ENCODE measurements around the gene CMTR1.

Gene CMTR1

DNA sequence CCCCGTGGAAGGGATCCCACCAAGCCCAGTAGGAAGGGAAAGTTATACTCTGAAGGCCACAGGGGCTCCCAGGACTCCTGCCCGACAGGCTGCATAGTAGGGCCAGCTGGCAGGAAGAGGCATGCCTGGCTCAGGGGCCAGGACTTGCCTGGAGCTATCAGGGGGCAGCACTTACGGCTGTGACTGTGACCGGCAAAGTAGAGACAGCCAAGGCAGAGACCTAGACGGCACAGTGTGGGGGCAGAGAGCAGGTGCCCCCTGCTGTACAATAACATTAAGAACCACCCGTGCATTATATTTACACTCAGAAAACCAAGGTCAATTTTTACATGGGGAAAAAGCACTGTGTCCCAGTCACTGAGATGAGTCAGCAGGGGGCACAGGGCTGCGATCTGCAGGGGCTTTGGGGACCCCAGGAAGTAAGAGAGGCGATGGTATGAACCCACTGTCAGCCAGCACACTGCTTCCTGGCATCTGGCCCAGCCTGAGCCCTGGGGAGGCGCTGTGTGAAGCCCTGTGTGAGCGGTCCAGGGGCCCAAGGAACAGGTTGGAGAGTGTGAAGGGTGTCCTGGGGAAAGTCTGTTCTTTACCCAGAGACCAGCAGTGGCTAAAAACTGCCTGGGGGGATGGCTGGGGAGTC lies 56.8 kb downstream of the CMTR1 start (continued):
- TF ChIP-seq, protein P1, sequence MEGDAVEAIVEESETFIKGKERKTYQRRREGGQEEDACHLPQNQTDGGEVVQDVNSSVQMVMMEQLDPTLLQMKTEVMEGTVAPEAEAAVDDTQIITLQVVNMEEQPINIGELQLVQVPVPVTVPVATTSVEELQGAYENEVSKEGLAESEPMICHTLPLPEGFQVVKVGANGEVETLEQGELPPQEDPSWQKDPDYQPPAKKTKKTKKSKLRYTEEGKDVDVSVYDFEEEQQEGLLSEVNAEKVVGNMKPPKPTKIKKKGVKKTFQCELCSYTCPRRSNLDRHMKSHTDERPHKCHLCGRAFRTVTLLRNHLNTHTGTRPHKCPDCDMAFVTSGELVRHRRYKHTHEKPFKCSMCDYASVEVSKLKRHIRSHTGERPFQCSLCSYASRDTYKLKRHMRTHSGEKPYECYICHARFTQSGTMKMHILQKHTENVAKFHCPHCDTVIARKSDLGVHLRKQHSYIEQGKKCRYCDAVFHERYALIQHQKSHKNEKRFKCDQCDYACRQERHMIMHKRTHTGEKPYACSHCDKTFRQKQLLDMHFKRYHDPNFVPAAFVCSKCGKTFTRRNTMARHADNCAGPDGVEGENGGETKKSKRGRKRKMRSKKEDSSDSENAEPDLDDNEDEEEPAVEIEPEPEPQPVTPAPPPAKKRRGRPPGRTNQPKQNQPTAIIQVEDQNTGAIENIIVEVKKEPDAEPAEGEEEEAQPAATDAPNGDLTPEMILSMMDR (tag by site-specific recombination; IDR thresholded peaks at IDR 0.05) = peak; percentile 72
- TF ChIP-seq GLIS2 (tag by site-specific recombination; IDR thresholded peaks at IDR 0.05) (peak; percentile 11; the same call in 1 of the 2 replicates), ZNF404 (tag by site-specific recombination; IDR thresholded peaks at IDR 0.05) (no peak), ZBTB48 (tag by site-specific recombination; IDR thresholded peaks at IDR 0.05) (peak; percentile 52; the same call in 1 of the 2 replicates), ZBTB8A (tag by site-specific recombination; IDR thresholded peaks at IDR 0.05) (peak; percentile 64), BCL11A (tag by site-specific recombination; IDR thresholded peaks at IDR 0.05; ENCODE audit: low read depth) (no peak), GLIS1 (tag by site-specific recombination; IDR thresholded peaks at IDR 0.05) (peak; percentile 95), ZEB2 (tag by site-specific recombination; IDR thresholded peaks at IDR 0.05) (0 out of 2 replicates have a peak, but pooled peaks have one; percentile 15)

DNA sequence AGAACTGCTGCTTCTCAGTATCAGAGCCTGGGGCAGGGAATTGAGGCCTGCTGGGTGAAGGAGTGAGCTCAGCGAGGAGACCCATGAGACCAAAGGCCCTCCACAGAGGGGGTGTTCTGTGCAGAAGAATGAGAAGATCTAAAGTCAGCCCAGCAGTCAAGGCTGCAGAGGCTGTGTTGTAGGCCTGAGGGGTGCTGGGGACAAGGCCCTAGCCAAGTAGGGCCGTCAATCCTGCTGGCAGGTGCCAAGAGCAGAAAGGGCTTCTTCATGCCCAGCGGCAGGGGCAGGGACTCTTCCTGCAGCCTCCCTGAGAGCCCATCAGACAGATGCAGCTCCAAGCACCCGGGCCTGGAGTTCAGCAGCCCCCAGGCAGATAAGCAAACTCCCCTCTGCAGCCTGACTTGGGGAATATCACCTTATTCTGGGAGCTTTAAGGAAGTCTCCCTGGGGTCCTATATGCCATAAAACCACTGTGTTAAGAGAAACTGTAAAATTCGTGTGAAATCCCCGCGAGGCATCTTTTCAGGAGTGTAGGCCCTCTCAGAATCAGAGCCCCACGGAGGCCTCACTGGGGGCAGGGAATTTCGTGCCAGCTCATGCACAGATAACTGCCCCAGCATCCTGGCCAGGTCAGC lies 57.6 kb downstream of the CMTR1 start:
- H3K4me1 ChIP-seq (ENCODE audit: control insufficient read depth, insufficient read depth, low read length) = peaks cover 10% of the 10 kb centered on the region
- no peaks in the 10 kb centered on the region for H3K9me3 ChIP-seq (ENCODE audit: control insufficient read depth, insufficient read depth, low read depth, low read length)
- CTCF ChIA-PET = interaction anchor here (0.5 to 0.8 kb wide), 3 partner anchors 10 to 523 kb away, joined by 3 read pairs; no protein-coding TSS in a partner anchor
- H3K4me3 ChIP-seq (ENCODE audit: low read depth, low read length) = no peak overlapping the region
- POLR2A ChIA-PET = interaction anchor here (0.6 to 2.2 kb wide), 3 partner anchors 10 to 47 kb away, joined by 3 to 10 read pairs (median 3); no protein-coding TSS in a partner anchor
- TF ChIP-seq SETDB1 (IDR thresholded peaks at IDR 0.05; ENCODE audit: insufficient read length, low read length) = no peak
- no peak for TF ChIP-seq HOXD13 (CRISPR knock-in tag; IDR thresholded peaks at IDR 0.05; ENCODE audit: borderline replicate concordance)
- TF ChIP-seq OVOL3 (tag by site-specific recombination; IDR thresholded peaks at IDR 0.05) = no peak
- no peak for TF ChIP-seq ZNF585B (tag by site-specific recombination; IDR thresholded peaks at IDR 0.05)
- no peak for TF ChIP-seq PRDM1 (tag by site-specific recombination; IDR thresholded peaks at IDR 0.05)
- peaks cover 0 to 5% of the 10 kb centered on the region in 2 experiments; a peak in 1 of 3 replicates for H3K36me3 ChIP-seq (ENCODE audit: control insufficient read depth in 2 of 2, insufficient read depth in 1 of 2, low read length in 2 of 2)
- H3K27ac ChIP-seq (ENCODE audit: extremely low read depth, low read depth, low read length) = no peak overlapping the region

DNA sequence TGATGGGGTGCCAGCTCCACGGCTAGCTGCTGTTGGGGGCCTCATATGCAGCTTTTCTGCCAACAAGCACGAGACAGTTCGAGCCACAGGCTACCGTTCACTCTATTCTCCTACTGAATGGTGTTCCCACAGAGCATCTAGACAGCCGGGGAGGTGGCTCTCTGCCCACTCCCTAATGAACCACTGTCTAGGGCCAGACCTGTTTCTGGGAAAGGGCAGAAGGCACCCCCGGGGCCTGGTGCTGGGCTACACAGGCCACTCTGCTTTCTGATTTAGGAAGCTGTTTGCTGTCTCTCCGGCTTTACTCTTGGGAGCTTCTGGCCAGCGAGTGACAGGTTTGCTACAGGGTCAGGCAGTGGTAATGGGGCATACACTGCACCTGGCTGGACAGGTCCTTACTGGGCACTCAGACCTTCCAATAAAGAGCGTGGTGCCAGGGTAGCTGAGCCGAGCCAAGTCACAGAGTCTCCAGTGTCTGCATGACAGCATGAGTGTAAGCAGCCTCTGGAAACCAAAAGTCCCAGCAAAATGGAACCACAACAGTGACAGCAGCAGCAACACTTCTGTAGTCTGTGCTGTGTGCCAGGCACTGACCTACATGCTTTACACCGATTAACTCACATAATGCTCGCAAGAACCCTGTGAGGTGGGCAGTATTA lies 58.3 kb downstream of the CMTR1 start:
- ChIA-PET POLR2A (interaction anchor here (0.6 to 2.2 kb wide), 3 partner anchors 9 to 46 kb away, joined by 3 to 10 read pairs (median 3); no protein-coding TSS in a partner anchor), CTCF (interaction anchor here (0.6 to 0.9 kb wide), 5 partner anchors 9 to 1169 kb away, joined by 3 to 4 read pairs (median 3); no protein-coding TSS in a partner anchor)
- Histone ChIP-seq H3K27ac (ENCODE audit: extremely low read depth, low read depth, low read length) (no peak overlapping the region), H3K4me3 (ENCODE audit: low read depth, low read length) (no peak overlapping the region), H3K9me3 (ENCODE audit: control insufficient read depth, insufficient read depth, low read depth, low read length) (no peaks in the 10 kb centered on the region), H3K36me3 (ENCODE audit: control insufficient read depth in 2 of 2, insufficient read depth in 1 of 2, low read length in 2 of 2) (peaks cover 0 to 5% of the 10 kb centered on the region in 2 experiments; a peak in 1 of 3 replicates), H3K4me1 (ENCODE audit: control insufficient read depth, insufficient read depth, low read length) (peaks cover 10% of the 10 kb centered on the region)
- TF ChIP-seq ZNF626 (tag by site-specific recombination; IDR thresholded peaks at IDR 0.05) (no peak), ZBTB21 (tag by site-specific recombination; IDR thresholded peaks at IDR 0.05) (no peak), ZXDB (tag by site-specific recombination; IDR thresholded peaks at IDR 0.05) (no peak), GFI1B (tag by site-specific recombination; IDR thresholded peaks at IDR 0.05) (no peak)

DNA sequence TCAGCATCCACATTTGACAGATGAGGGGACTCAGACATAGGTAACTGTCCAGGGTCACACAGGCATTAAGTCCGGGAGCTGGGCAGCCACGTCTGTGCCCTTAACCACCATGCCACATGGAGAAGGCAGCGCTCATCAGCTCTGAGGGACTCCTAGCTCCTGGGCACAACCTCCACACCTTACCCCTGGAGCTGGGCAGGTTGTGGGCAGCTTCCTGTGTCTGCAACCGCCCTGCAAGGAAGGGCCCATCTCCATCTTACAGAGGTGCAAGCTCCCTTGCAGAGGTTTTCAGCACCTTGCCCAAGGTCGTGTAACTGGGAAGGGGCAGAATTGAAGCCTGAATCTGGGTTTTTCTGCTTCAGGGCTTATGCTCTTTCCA lies 58.8 kb downstream of the CMTR1 start:
- TF ChIP-seq FEZF1 (tag by site-specific recombination; IDR thresholded peaks at IDR 0.05) = no peak
- TF ChIP-seq, protein P2, sequence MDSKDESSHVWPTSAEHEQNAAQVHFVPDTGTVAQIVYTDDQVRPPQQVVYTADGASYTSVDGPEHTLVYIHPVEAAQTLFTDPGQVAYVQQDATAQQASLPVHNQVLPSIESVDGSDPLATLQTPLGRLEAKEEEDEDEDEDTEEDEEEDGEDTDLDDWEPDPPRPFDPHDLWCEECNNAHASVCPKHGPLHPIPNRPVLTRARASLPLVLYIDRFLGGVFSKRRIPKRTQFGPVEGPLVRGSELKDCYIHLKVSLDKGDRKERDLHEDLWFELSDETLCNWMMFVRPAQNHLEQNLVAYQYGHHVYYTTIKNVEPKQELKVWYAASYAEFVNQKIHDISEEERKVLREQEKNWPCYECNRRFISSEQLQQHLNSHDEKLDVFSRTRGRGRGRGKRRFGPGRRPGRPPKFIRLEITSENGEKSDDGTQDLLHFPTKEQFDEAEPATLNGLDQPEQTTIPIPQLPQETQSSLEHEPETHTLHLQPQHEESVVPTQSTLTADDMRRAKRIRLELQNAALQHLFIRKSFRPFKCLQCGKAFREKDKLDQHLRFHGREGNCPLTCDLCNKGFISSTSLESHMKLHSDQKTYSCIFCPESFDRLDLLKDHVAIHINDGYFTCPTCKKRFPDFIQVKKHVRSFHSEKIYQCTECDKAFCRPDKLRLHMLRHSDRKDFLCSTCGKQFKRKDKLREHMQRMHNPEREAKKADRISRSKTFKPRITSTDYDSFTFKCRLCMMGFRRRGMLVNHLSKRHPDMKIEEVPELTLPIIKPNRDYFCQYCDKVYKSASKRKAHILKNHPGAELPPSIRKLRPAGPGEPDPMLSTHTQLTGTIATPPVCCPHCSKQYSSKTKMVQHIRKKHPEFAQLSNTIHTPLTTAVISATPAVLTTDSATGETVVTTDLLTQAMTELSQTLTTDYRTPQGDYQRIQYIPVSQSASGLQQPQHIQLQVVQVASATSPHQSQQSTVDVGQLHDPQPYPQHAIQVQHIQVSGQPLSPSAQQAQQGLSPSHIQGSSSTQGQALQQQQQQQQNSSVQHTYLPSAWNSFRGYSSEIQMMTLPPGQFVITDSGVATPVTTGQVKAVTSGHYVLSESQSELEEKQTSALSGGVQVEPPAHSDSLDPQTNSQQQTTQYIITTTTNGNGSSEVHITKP (tag by site-specific recombination; IDR thresholded peaks at IDR 0.05) = no peak
- TF ChIP-seq, protein P3, sequence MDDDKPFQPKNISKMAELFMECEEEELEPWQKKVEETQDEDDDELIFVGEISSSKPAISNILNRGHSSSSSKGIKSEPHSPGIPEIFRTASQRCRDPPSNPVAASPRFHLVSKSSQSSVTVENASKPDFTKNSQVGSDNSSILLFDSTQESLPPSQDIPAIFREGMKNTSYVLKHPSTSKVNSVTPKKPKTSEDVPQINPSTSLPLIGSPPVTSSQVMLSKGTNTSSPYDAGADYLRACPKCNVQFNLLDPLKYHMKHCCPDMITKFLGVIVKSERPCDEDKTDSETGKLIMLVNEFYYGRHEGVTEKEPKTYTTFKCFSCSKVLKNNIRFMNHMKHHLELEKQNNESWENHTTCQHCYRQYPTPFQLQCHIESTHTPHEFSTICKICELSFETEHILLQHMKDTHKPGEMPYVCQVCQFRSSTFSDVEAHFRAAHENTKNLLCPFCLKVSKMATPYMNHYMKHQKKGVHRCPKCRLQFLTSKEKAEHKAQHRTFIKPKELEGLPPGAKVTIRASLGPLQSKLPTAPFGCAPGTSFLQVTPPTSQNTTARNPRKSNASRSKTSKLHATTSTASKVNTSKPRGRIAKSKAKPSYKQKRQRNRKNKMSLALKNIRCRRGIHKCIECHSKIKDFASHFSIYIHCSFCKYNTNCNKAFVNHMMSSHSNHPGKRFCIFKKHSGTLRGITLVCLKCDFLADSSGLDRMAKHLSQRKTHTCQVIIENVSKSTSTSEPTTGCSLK (tag by site-specific recombination; IDR thresholded peaks at IDR 0.05) = no peak
- Histone ChIP-seq H3K4me3 (ENCODE audit: low read depth, low read length) (no peak overlapping the region), H3K36me3 (ENCODE audit: control insufficient read depth in 2 of 2, insufficient read depth in 1 of 2, low read length in 2 of 2) (peaks cover 0 to 5% of the 10 kb centered on the region in 2 experiments; a peak in 1 of 3 replicates), H3K9me3 (ENCODE audit: control insufficient read depth, insufficient read depth, low read depth, low read length) (no peaks in the 10 kb centered on the region), H3K4me1 (ENCODE audit: control insufficient read depth, insufficient read depth, low read length) (peaks cover 10% of the 10 kb centered on the region), H3K27ac (ENCODE audit: extremely low read depth, low read depth, low read length) (no peak overlapping the region)
- ChIA-PET CTCF (interaction anchor here (0.6 to 0.9 kb wide), 5 partner anchors 8 to 1168 kb away, joined by 3 to 4 read pairs (median 3); no protein-coding TSS in a partner anchor), POLR2A (interaction anchor here (0.9 to 2.2 kb wide), 2 partner anchors 9 to 44 kb away, joined by 3 to 10 read pairs; no protein-coding TSS in a partner anchor)
